ENCODE data around the gene ANAPC2. TPM values are rescaled to one million over a fixed set of nuclear protein-coding genes. Genes with fewer than 3 reads are reported as not detected.
A peak's percentile ranks its signal among the peaks of the same experiment; 100 is the strongest.

ANAPC2 gene
- total RNA-seq, 4 donors from 2014 or later: 24.8 to 99.8 (median 54.9) TPM

DNA sequence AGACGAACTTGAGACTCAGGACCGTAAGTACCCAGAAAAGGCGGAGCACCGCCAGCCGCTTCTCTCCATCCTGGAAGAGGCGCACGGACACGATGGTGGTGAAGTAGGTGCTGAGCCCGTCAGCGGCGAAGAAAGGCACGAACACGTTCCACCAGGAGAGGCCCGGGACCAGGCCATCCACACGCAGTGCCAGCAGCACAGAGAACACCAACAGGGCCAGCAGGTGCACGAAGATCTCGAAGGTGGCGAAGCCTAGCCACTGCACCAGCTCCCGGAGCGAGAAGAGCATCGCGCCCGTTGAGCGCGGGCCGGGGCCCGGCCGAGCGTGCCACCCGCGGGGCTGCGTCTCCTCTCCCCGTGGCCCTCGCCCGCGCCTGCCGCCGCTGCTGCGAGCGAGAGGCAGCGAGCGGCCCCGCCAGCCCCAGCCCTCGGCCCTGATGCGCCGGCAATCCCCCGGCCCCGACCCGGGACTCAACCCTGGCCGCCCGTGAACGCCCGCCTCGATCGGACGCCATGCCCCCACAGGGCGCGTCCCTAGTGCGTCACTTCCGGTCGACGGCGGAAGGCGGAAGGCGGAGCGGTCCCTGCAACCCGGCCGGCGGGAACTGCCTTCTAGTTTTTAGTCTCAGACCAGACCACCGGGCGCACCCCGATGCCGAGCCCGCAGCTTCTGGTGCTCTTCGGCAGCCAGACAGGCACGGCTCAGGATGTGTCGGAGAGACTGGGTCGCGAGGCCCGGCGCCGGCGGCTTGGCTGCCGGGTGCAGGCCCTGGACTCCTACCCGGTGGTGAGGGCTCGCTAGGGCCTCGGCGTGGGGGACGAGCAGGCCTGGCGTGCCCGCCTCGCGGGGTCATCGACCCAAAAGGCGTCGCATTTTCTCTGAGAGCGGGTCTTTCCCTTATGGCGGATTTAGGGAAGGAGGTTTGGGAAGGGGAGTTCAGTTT is 17.0 kb upstream of the ANAPC2 start, which contains the start of the genes NDOR1 and TMEM203:
NDOR1 (plus strand) TSS at position 575 of the 944 bp plus-strand sequence; CDS start at position 653, 78 bp downstream.
TMEM203 (minus strand) TSS at position 523 of the 944 bp plus-strand sequence; CDS start at position 289, 234 bp downstream.
- DNase-seq (ENCODE audit: low spot score in 2 of 2): peak; percentile 96
- Histone ChIP-seq H3K9me3 (no peaks in the 10 kb centered on the region), H3K27me3 (no peaks in the 10 kb centered on the region), H3K4me3 (peak within 1 kb of the TSS; percentile 73), H3K4me1 (peaks cover 53% of the 10 kb centered on the region), H3K27ac (peak within 1 kb of the TSS; percentile 86), H3K36me3 (peaks cover 8% of the 10 kb centered on the region)
- peak in 2 of 3 donors; percentile 89 to 95 for TF ChIP-seq POLR2AphosphoS5 (IDR thresholded peaks at IDR 0.05)
- peak in 1 of 2 donors; percentile 34 for TF ChIP-seq POLR2A (IDR thresholded peaks at IDR 0.05)
- no peak for TF ChIP-seq EP300 (IDR thresholded peaks at IDR 0.05)
- 0% methylated on average over 22 of the region's 98 CpGs for WGBS

DNA sequence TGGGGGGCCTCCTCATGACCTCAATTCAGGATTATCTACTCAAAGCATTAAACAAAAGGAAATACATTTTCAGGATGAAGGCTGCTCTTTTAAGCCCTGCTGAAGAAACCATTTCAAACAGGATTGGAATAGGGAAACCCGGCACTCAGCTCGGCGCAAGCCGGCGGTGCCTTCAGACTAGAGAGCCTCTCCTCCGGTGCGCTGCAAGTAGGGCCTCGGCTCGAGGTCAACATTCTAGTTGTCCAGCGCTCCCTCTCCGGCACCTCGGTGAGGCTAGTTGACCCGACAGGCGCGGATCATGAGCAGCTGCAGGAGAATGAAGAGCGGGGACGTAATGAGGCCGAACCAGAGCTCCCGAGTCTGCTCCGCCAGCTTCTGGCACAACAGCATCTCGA is 16.4 kb upstream of the ANAPC2 start:
- TF ChIP-seq, protein P1, sequence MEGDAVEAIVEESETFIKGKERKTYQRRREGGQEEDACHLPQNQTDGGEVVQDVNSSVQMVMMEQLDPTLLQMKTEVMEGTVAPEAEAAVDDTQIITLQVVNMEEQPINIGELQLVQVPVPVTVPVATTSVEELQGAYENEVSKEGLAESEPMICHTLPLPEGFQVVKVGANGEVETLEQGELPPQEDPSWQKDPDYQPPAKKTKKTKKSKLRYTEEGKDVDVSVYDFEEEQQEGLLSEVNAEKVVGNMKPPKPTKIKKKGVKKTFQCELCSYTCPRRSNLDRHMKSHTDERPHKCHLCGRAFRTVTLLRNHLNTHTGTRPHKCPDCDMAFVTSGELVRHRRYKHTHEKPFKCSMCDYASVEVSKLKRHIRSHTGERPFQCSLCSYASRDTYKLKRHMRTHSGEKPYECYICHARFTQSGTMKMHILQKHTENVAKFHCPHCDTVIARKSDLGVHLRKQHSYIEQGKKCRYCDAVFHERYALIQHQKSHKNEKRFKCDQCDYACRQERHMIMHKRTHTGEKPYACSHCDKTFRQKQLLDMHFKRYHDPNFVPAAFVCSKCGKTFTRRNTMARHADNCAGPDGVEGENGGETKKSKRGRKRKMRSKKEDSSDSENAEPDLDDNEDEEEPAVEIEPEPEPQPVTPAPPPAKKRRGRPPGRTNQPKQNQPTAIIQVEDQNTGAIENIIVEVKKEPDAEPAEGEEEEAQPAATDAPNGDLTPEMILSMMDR (IDR thresholded peaks at IDR 0.05): no peak
- TF ChIP-seq POLR2AphosphoS5 (IDR thresholded peaks at IDR 0.05) (no peak), POLR2A (IDR thresholded peaks at IDR 0.05) (no peak), EP300 (IDR thresholded peaks at IDR 0.05) (no peak)

DNA sequence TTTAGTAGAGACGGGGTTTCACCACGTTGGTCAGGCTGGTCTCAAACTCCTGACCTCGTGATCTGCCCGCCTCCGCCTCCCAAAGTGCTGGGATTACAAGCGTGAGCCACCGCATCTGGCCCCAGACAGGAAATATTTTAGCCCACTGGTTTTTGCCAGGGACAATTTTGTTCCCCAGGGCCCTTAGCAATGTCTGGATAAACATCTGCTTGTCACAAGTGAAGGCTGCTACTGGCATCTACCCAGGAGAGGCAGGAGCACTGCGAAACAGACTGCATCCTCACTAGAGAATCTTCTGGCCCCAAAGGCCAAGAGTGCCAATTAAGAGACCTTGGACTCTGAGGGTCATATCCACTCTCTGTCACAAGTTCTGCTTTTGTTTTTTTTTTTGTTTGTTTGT is 14.6 kb upstream of the ANAPC2 start:
- no peak for DNase-seq (ENCODE audit: low spot score in 2 of 2)
- WGBS: 72% methylated on average over 8 of the region's 8 CpGs

More for the DNA sequence above, 16.4 kb upstream of the ANAPC2 start:
- 22% methylated on average over 4 of the region's 21 CpGs for WGBS
- Histone ChIP-seq H3K27ac (no peak overlapping the region), H3K9me3 (no peaks in the 10 kb centered on the region), H3K4me3 (peak overlapping the region; percentile 73), H3K27me3 (no peaks in the 10 kb centered on the region), H3K36me3 (peaks cover 8% of the 10 kb centered on the region), H3K4me1 (peaks cover 55% of the 10 kb centered on the region)
- no peak for DNase-seq (ENCODE audit: low spot score in 2 of 2)

DNA sequence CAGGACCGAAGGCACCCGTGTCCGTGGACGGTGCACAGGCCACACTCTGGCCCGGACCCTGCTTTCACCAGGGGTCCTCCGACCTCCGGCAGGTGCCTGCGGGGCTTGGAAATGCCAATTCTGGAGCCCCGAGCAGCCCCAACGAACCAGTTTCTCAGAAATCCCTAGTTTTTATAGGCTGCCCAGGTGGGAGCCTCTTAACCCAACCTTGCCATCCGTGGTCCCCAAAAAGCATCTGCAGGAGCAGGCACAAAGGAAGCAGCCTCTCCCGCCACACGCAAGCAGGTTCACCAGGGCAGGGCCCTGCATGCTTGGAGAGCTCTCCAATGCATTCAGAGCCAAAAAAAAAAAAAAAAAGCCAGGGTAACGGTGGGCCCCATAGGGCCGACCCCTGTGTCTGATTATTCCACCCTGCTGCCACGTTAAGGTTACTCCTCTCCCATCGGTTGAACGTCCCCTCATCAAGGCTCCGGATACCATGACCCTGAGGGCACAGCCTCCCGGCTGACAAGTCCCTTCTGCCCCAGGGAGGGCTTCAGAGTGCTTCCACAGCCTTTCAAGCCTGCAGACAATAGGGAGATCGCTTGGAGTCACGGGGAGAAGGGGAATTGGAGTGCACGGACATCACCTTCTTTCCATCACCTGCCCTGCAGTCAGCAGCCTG is 13.0 kb upstream of the ANAPC2 start:
- no peak for DNase-seq (ENCODE audit: low spot score in 2 of 2)
- no peaks in the 10 kb centered on the region for H3K9me3 ChIP-seq
- no peaks in the 10 kb centered on the region for H3K36me3 ChIP-seq
- TF ChIP-seq, protein P1 (IDR thresholded peaks at IDR 0.05): no peak
- TF ChIP-seq POLR2AphosphoS5 (IDR thresholded peaks at IDR 0.05) (no peak), EP300 (IDR thresholded peaks at IDR 0.05) (no peak), POLR2A (IDR thresholded peaks at IDR 0.05) (no peak)
- 15% methylated on average over 17 of the region's 23 CpGs for WGBS
- peaks cover 72% of the 10 kb centered on the region for H3K4me1 ChIP-seq
- peak overlapping the region; percentile 69 for H3K27ac ChIP-seq
- H3K4me3 ChIP-seq: peak overlapping the region; percentile 59
- H3K27me3 ChIP-seq: no peaks in the 10 kb centered on the region

More for the DNA sequence above, 14.6 kb upstream of the ANAPC2 start:
- Histone ChIP-seq H3K9me3 (no peaks in the 10 kb centered on the region), H3K4me1 (peaks cover 73% of the 10 kb centered on the region), H3K4me3 (no peak overlapping the region), H3K27ac (no peak overlapping the region), H3K27me3 (no peaks in the 10 kb centered on the region), H3K36me3 (no peaks in the 10 kb centered on the region)
- TF ChIP-seq EP300 (IDR thresholded peaks at IDR 0.05) (no peak), POLR2A (IDR thresholded peaks at IDR 0.05) (no peak), POLR2AphosphoS5 (IDR thresholded peaks at IDR 0.05) (no peak)
- TF ChIP-seq, protein P1 (IDR thresholded peaks at IDR 0.05): no peak

DNA sequence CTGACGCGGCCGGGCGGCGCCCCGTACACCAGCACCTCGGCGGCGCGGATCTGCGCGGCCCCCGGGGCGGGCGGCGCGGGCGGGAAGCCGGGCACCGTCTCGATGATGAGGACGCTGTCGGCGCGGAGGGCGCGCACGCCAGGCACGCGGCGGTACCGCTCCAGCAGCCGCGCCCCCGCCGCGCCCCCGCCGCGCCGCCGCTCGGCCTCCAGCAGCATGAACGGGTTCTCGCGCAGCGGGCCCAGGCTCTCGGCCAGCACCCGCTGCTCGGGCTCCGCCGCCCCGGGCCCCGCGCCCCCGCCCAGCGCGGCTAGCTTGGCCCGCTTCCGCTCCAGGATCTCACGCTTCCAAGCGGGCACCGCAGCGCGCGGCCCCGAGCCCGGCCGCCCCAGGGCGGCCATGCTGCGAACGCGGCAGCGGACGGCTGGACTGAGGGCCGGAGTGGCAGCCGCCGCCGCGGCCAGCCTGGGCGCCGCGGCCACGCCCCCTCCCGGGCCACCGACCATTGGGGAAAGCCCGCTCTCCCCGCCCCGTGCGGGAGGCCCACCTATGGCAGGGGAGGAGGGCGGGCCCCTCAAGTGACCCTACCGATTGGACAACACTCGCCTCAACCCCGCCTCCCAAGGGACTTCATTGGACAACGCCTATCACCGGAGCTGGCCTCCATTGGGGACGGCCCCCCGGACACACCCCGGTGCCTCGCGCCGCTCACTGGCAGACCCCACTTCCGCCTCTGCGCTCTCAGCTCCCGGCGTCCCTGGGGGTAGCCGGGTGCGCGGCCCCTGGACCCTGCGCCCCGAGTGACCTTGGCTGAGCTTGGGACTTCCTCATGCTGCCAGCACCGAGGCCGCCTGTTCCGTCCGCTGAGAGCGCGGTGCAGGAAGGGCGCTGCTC is 12.2 kb upstream of the ANAPC2 start, which contains the start of gene TPRN:
TPRN (minus strand) TSS at position 431 of the 894 bp plus-strand sequence; CDS start at position 401, 30 bp downstream.
- no peaks in the 10 kb centered on the region for H3K9me3 ChIP-seq
- peak within 1 kb of the TSS; percentile 69 for H3K27ac ChIP-seq
- 0% methylated on average over 2 of the region's 118 CpGs for WGBS
- no peaks in the 10 kb centered on the region for H3K27me3 ChIP-seq
- H3K4me3 ChIP-seq: peak within 1 kb of the TSS; percentile 59
- DNase-seq (ENCODE audit: low spot score in 2 of 2): peak; percentile 100
- peak in 2 of 3 donors; percentile 49 to 75 for TF ChIP-seq POLR2AphosphoS5 (IDR thresholded peaks at IDR 0.05)
- TF ChIP-seq, protein P1 (IDR thresholded peaks at IDR 0.05): no peak
- TF ChIP-seq POLR2A (IDR thresholded peaks at IDR 0.05): peak; percentile 66 to 75
- H3K4me1 ChIP-seq: peaks cover 72% of the 10 kb centered on the region
- H3K36me3 ChIP-seq: no peaks in the 10 kb centered on the region

All from suprapubic skin (tissue), 4 donors.